OCI-LY3 (cell line): ENCODE data around the gene COL4A3.

Source experiments
- CTCF ChIP-seq: fragments of 200-600, 300-600 bp; sonication (generic); IDR thresholded peaks from 2 replicates; pipeline ENCODE4 v1.5.1; 2014; ENCODE audit warnings: antibody characterized with exemption, low read length, low read depth
- EZH2phosphoT487 ChIP-seq: fragments of 200-600 bp; shearing (Covaris generic); IDR thresholded peaks from 2 replicates; pipeline ENCODE4 v1.6.1; 2018; ENCODE audit warnings: antibody characterized with exemption, mixed run types, low read depth

DNA sequence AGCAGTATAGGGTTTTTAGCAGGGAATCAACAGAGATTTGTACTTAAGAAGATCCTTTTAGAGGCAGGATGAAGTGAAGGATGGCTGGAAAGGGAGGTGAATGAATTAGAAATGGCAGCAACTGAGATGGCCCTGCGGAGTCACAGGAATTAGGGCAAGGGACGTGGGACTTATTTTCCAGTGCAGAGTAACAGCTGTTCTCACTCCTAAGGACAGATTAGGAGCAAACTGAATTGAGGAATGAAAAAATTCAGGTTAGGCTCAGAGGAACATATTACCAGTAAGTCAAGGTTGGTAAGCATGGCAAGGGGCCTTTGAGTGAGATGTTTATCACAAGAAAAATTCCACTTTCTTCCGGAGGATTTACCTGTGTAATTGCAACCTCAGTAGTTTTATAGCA, 34.4 kb downstream of the COL4A3 start:
- TF ChIP-seq CTCF (no peak), EZH2phosphoT487 (no peak)
